H1 (cell line): ENCODE results near the gene STAT4. TPM values are rescaled to one million over a fixed set of nuclear protein-coding genes. Genes with fewer than 3 reads are reported as not detected.

ENCODE experiments used
- CTCF ChIA-PET: fragments of 300-600 bp; sonication (Branson Sonifier 250); formaldehyde crosslinking; loops from one replicate; lab custom pipeline; 2021; ENCODE audit not compliant: partially characterized antibody; lab: Charles Lee
- POLR2A ChIA-PET: fragments of 300-600 bp; sonication (Branson Sonifier 250); formaldehyde crosslinking; loops from one replicate; lab custom pipeline; 2021; ENCODE audit warnings: inconsistent platforms; ENCODE audit not compliant: partially characterized antibody; lab: Charles Lee
- DNase-seq, 2 experiments: peaks; one replicate each; pipeline versions ENCODE4 v3.0.0 to v3.0.0-alpha.2; 2010 to 2022; ENCODE audit warnings: low spot score in 2 of 2, low read depth in 1 of 2, mixed read lengths in 1 of 2
- FAIRE-seq: peaks from 2 replicates; lab custom pipeline; 2011; peaks lifted over from hg19 to GRCh38; lab: Jason Lieb, UNC
- H2AFZ ChIP-seq: 2 replicates; pipeline ENCODE4 v1.8.1; 2012; ENCODE audit warnings: low read length, inconsistent platforms
- H2AK5ac ChIP-seq: 2 replicates; pipeline ENCODE4 v1.6.1; 2013; ENCODE audit warnings: low read depth, low read length
- H2BK120ac ChIP-seq: replicated peaks from 2 replicates; pipeline ENCODE3; 2013; ENCODE audit warnings: low read depth, low read length, inconsistent platforms
- H2BK12ac ChIP-seq: 2 replicates; pipeline ENCODE4 v1.6.1; 2013; ENCODE audit warnings: low read depth, low read length
- H2BK15ac ChIP-seq: 2 replicates; pipeline ENCODE4 v1.6.1; 2013; ENCODE audit warnings: low read length
- H2BK20ac ChIP-seq: 2 replicates; pipeline ENCODE4 v1.6.1; 2013; ENCODE audit warnings: low read length
- H2BK5ac ChIP-seq: 2 replicates; pipeline ENCODE4 v1.6.1; 2013; ENCODE audit warnings: low read depth, low read length
- H3K14ac ChIP-seq: 2 replicates; pipeline ENCODE4 v1.6.1; 2013; ENCODE audit warnings: inconsistent platforms; ENCODE audit not compliant: insufficient read length
- H3K18ac ChIP-seq: 2 replicates; pipeline ENCODE4 v1.6.1; 2013; ENCODE audit warnings: low read length; ENCODE audit errors: extremely low read depth
- H3K23ac ChIP-seq: 2 replicates; pipeline ENCODE4 v1.6.1; 2013; ENCODE audit warnings: inconsistent platforms; ENCODE audit not compliant: insufficient read length
- H3K23me2 ChIP-seq: 2 replicates; pipeline ENCODE4 v1.6.1; 2013; ENCODE audit warnings: low read depth, low read length
- H3K27ac ChIP-seq: 2 replicates; pipeline ENCODE4 v1.6.1; 2011; ENCODE audit warnings: low read depth, low read length, inconsistent platforms
- H3K27me3 ChIP-seq, 4 experiments: replicated peaks in 1 of 4; 1 replicate in 1 of 4; 2 replicates in 3 of 4; pipeline versions ENCODE4 v1.6.1 to v1.8.1; 2011 to 2013; ENCODE audit warnings: low read length in 3 of 4, mild to moderate bottlenecking in 3 of 4, inconsistent platforms in 2 of 4, mixed read lengths in 2 of 4, moderate library complexity in 1 of 4; ENCODE audit not compliant: control insufficient read depth in 3 of 4, insufficient read depth in 3 of 4; ENCODE audit errors: extremely low read depth in 1 of 4
- H3K36me3 ChIP-seq, 4 experiments: 2 replicates each; pipeline versions ENCODE4 v1.6.1 to v1.8.1; 2011 to 2013; ENCODE audit warnings: mild to moderate bottlenecking in 4 of 4, low read length in 3 of 4, moderate library complexity in 2 of 4, control low read depth in 1 of 4, inconsistent platforms in 1 of 4; ENCODE audit not compliant: insufficient read depth in 4 of 4, control insufficient read depth in 2 of 4
- H3K4ac ChIP-seq: replicated peaks from 2 replicates; pipeline ENCODE3; 2013; ENCODE audit warnings: low read length, low read depth, mixed read lengths, inconsistent platforms; ENCODE audit not compliant: insufficient read length
- H3K4me1 ChIP-seq, 4 experiments: replicated peaks in 1 of 4; 1 replicate in 1 of 4; 2 replicates in 3 of 4; pipeline versions ENCODE4 v1.6.1 to v1.8.1; 2011 to 2013; ENCODE audit warnings: low read length in 3 of 4, inconsistent platforms in 2 of 4, mixed read lengths in 1 of 4; ENCODE audit not compliant: insufficient read depth in 4 of 4, control insufficient read depth in 3 of 4
- H3K4me2 ChIP-seq, 2 experiments: 2 replicates each; pipeline versions ENCODE4 v1.6.1 to v1.8.1; 2011 to 2013; ENCODE audit warnings: low read depth in 2 of 2, low read length in 2 of 2, control low read depth in 1 of 2, inconsistent platforms in 1 of 2, mild to moderate bottlenecking in 1 of 2; ENCODE audit not compliant: insufficient read depth in 1 of 2
- H3K4me3 ChIP-seq, 4 experiments: fragments of 200-600, 300-600 bp in 1 of 4; sonication (generic), shearing (Covaris generic), sonication (Bioruptor Twin) in 1 of 4; 2 replicates each; pipeline versions ENCODE4 v1.5.1 to v1.8.1; 2011 to 2016; ENCODE audit warnings: low read length in 4 of 4, low read depth in 3 of 4, control low read depth in 2 of 4, inconsistent platforms in 2 of 4, mild to moderate bottlenecking in 2 of 4, mixed read lengths in 1 of 4, moderate library complexity in 1 of 4; ENCODE audit not compliant: insufficient read depth in 2 of 4; ENCODE audit errors: extremely low read depth in 1 of 4
- H3K56ac ChIP-seq: replicated peaks from 2 replicates; pipeline ENCODE3; 2013; ENCODE audit warnings: low read depth, mild to moderate bottlenecking, mixed read lengths, low read length, inconsistent platforms; ENCODE audit not compliant: insufficient read length
- H3K79me1 ChIP-seq: 2 replicates; pipeline ENCODE4 v1.6.1; 2013; ENCODE audit warnings: low read depth, low read length, control low read depth
- H3K79me2 ChIP-seq, 2 experiments: 2 replicates each; pipeline versions ENCODE4 v1.6.1 to v1.8.1; 2012 to 2013; ENCODE audit warnings: low read length in 2 of 2, mild to moderate bottlenecking in 2 of 2, inconsistent platforms in 1 of 2; ENCODE audit not compliant: insufficient read depth in 2 of 2, control insufficient read depth in 1 of 2
- H3K9ac ChIP-seq, 4 experiments: replicated peaks in 1 of 4; 1 replicate in 1 of 4; 2 replicates in 3 of 4; pipeline versions ENCODE4 v1.6.1 to v1.8.1; 2011 to 2013; ENCODE audit warnings: low read depth in 3 of 4, low read length in 3 of 4, control low read depth in 2 of 4, mild to moderate bottlenecking in 2 of 4, moderate library complexity in 2 of 4, inconsistent platforms in 1 of 4; ENCODE audit errors: extremely low read depth in 1 of 4
- H3K9me3 ChIP-seq, 2 experiments: 2 replicates each; pipeline versions ENCODE4 v1.6.1 to v1.8.1; 2012 to 2013; ENCODE audit warnings: mild to moderate bottlenecking in 2 of 2, moderate library complexity in 2 of 2, control low read depth in 1 of 2, inconsistent platforms in 1 of 2, low read depth in 1 of 2, low read length in 1 of 2, mixed read lengths in 1 of 2; ENCODE audit not compliant: insufficient read depth in 2 of 2
- H4K20me1 ChIP-seq, 2 experiments: replicated peaks in 1 of 2; 2 replicates each; pipeline versions ENCODE3 to v1.8.1; 2011 to 2013; ENCODE audit warnings: inconsistent platforms in 2 of 2, low read length in 2 of 2, mild to moderate bottlenecking in 1 of 2; ENCODE audit not compliant: insufficient read depth in 2 of 2, control insufficient read depth in 1 of 2
- H4K5ac ChIP-seq: 2 replicates; pipeline ENCODE4 v1.6.1; 2013; ENCODE audit warnings: low read length, low read depth, mixed read lengths, inconsistent platforms; ENCODE audit not compliant: insufficient read length
- H4K8ac ChIP-seq: 2 replicates; pipeline ENCODE4 v1.8.0; 2013; ENCODE audit warnings: mild to moderate bottlenecking, moderate library complexity, low read length, inconsistent platforms; ENCODE audit not compliant: insufficient read depth; ENCODE audit errors: extremely low read depth
- H4K91ac ChIP-seq: replicated peaks from 2 replicates; pipeline ENCODE3; 2013; ENCODE audit warnings: low read length, mixed read lengths, inconsistent platforms; ENCODE audit not compliant: insufficient read length
- CTBP2 ChIP-seq: IDR thresholded peaks from 2 replicates; pipeline ENCODE4 v1.7.0; 2011; ENCODE audit warnings: borderline replicate concordance, mild to moderate bottlenecking, moderate library complexity, mixed read lengths, low read length; ENCODE audit not compliant: insufficient read depth, insufficient read length
- EP300 ChIP-seq, 2 experiments: IDR thresholded peaks; 1 replicate in 1 of 2; 2 replicates in 1 of 2; pipeline ENCODE4 v1.6.1; 2011 to 2012; ENCODE audit warnings: low read depth in 2 of 2, low read length in 2 of 2, mild to moderate bottlenecking in 2 of 2, borderline replicate concordance in 1 of 2, inconsistent platforms in 1 of 2, moderate library complexity in 1 of 2
- HDAC2 ChIP-seq, 2 experiments: fragments of 300-600 bp in 1 of 2; sonication (generic) in 1 of 2; IDR thresholded peaks; 2 replicates each; pipeline ENCODE4 v1.6.1; 2011 to 2012; ENCODE audit warnings: low read depth in 2 of 2, low read length in 2 of 2, mild to moderate bottlenecking in 2 of 2, moderate library complexity in 2 of 2, borderline replicate concordance in 1 of 2, inconsistent platforms in 1 of 2
- KDM4A ChIP-seq: IDR thresholded peaks from one replicate; pipeline ENCODE4 v1.7.1; 2012; ENCODE audit warnings: low read depth, mild to moderate bottlenecking, moderate library complexity, low read length, inconsistent platforms; ENCODE audit not compliant: severe bottlenecking
- SP4 ChIP-seq: IDR thresholded peaks from 2 replicates; pipeline ENCODE4 v1.6.1; 2012; ENCODE audit warnings: low read length, inconsistent platforms
- WGBS, 2 experiments: shearing (Covaris generic) in 1 of 2; methylation state at CpG; one replicate each; pipeline versions ENCODE4 v1.1.6 to v1.1.7; 2013 to 2015; ENCODE audit warnings: low lambda C conversion rate in 2 of 2, mixed read lengths in 2 of 2, inconsistent platforms in 1 of 2, low coverage in 1 of 2, missing lambda C conversion rate in 1 of 2; ENCODE audit not compliant: insufficient replicate concordance in 2 of 2, insufficient coverage in 1 of 2, insufficient read length in 1 of 2; ENCODE audit errors: extremely low coverage in 1 of 2, missing lambda C conversion rate in 1 of 2; 5-methylcytosine and 5-hydroxymethylcytosine counted together
- polyA plus RNA-seq, 7 experiments: library from polyadenylated mRNA; depleted of rRNA in 3 of 7; stranded (reverse) in 5 of 7; unstranded in 2 of 7; fragments of >200 nt in 5 of 7; fragments of 200-250 nt in 2 of 7; gene quantifications; 1 replicate in 5 of 7; 2 replicates in 1 of 7; 4 replicates in 1 of 7; pipeline versions ENCODE4 v1.2.1 to v1.2.3, GENCODE V29; 2011 to 2013; ENCODE audit warnings: missing spikeins in 2 of 7, mixed read lengths in 2 of 7
- total RNA-seq: library from RNA; stranded (reverse); fragmentation: NEBNext Ultra II Directional; extraction: Animal tissue kit (Norgen Biotek cat#: 25700); gene quantifications from 2 replicates; pipeline ENCODE4 v1.2.1, GENCODE V29; 2021

Gene STAT4
- total and polyA plus RNA-seq, 2 of the 8 experiments (the other 6 are each of a cell fraction or from before 2014, with no cell fraction given): 0.36 to 0.63 TPM

DNA sequence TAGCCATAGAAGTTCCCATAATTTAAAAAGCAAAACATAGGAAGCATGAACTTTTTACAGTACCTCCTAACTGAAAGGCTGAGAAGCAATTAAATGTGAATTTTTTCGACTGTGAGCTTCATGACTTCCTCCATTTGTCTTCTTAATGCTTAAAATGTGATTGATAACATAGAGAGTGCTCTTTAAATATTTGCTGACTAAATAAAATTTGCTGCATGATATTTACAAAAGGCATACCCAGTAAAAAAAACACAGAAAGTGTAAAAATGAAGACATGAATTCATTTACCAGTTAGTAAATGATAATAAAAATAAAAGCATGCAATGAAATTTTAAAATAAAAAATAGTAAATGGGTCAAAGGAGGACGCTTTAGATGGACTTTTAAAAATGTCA, 21.9 kb downstream of the STAT4 start:
- 86% methylated on average over 2 of the region's 2 CpGs; no CpG with 5 or more reads in 1 of the 2 experiments for WGBS, 2 experiments
- no peak overlapping the region for H2BK20ac ChIP-seq
- no peak overlapping the region for H4K5ac ChIP-seq
- no peaks in the 10 kb centered on the region for H3K9me3 ChIP-seq
- H3K18ac ChIP-seq: no peak overlapping the region
- no peak overlapping the region for H3K14ac ChIP-seq
- no peak overlapping the region for H3K4me3 ChIP-seq
- no peak overlapping the region for H2BK15ac ChIP-seq
- H3K79me1 ChIP-seq: no peaks in the 10 kb centered on the region
- no peak overlapping the region for H3K4me2 ChIP-seq
- H2AK5ac ChIP-seq: no peak overlapping the region
- H2AFZ ChIP-seq: no peak overlapping the region
- no peaks in the 10 kb centered on the region for H4K20me1 ChIP-seq
- no peak overlapping the region for H4K8ac ChIP-seq
- no peak for DNase-seq
- H2BK120ac ChIP-seq: no peak overlapping the region
- no peak overlapping the region for H2BK12ac ChIP-seq
- no peaks in the 10 kb centered on the region for H3K79me2 ChIP-seq
- CTCF ChIA-PET: interaction anchor here (1.2 to 1.7 kb wide), 2 partner anchors 26 to 27 kb away, joined by 4 to 6 read pairs; no protein-coding TSS in a partner anchor
- POLR2A ChIA-PET: no interaction called here
- no peaks in the 10 kb centered on the region for H3K36me3 ChIP-seq
- no peak overlapping the region for H4K91ac ChIP-seq
- no peak for TF ChIP-seq HDAC2 (IDR thresholded peaks at IDR 0.05; ENCODE audit: borderline replicate concordance in 1 of 2, low read depth in 2 of 2, low read length in 2 of 2)
- no peak for TF ChIP-seq SP4
- TF ChIP-seq CTBP2: no peak
- no peak for TF ChIP-seq KDM4A
- no peak for TF ChIP-seq EP300 (IDR thresholded peaks at IDR 0.05; ENCODE audit: borderline replicate concordance in 1 of 2, low read depth in 2 of 2, low read length in 2 of 2)
- TF ChIP-seq, all 59 proteins: peak for 0
- Histone ChIP-seq H3K23ac (no peak overlapping the region), H3K27me3 (no peaks in the 10 kb centered on the region), H3K23me2 (no peaks in the 10 kb centered on the region), H3K56ac (no peak overlapping the region), H3K9ac (no peak overlapping the region), H3K4ac (no peak overlapping the region), H3K27ac (no peak overlapping the region), H3K4me1 (no peaks in the 10 kb centered on the region), H2BK5ac (no peak overlapping the region)
- FAIRE-seq: no peak
